CD4-positive, alpha-beta T cell treated with Interferon gamma for 1 hour (primary cell): Measurements from ENCODE around the gene SSC5D.

Experiments
- DNase-seq: peaks from one replicate; pipeline ENCODE4 v3.0.0-alpha.2; 2020

Gene SSC5D

DNA sequence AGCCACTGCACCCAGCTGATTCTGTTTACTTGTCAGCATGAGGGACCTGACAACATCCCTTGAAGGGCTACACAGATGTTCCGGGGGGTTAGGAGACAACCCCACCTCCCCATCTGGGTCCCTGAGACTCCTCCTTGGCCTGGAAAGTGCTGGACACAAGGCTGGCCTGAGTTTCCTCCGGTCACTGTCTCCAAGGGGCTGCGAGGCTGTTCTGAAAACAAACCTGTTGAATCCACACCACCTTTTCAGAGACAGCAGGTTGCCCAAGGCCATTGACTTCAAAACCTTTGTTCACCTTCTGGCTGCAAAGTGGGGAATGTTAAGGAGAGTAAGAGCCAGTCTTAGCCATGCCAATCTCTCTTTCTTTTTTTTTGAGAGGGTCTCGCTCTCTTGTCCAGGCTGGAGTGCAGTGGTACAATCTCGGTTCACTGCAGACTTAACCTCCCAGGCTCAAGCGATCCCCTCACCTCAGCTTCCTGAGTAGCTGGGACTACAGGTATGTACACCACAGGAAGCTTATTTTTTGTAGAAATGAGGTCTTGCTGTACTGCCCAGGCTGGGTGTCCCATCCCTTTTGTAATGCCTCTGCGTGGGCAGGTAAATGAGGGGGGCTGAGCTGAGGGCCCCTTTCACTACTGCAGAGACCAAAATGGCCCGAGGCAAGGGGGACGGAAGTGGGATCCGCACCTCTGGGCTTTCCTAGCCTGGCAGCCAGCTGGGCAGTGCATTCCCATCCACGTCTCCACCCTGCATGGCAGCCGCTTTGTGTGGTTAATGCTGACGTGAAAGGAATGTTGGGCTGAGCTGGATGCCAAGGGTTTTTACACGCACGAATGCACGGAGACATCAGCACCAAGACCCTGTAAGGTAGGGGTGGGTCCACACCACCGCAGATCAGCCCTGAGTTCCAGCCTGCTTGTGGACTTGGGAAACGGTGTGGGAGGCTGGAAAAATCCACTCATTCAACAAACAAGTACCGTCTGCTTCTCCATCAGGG, 13.7 kb upstream of the SSC5D start:
- no peak for DNase-seq

DNA sequence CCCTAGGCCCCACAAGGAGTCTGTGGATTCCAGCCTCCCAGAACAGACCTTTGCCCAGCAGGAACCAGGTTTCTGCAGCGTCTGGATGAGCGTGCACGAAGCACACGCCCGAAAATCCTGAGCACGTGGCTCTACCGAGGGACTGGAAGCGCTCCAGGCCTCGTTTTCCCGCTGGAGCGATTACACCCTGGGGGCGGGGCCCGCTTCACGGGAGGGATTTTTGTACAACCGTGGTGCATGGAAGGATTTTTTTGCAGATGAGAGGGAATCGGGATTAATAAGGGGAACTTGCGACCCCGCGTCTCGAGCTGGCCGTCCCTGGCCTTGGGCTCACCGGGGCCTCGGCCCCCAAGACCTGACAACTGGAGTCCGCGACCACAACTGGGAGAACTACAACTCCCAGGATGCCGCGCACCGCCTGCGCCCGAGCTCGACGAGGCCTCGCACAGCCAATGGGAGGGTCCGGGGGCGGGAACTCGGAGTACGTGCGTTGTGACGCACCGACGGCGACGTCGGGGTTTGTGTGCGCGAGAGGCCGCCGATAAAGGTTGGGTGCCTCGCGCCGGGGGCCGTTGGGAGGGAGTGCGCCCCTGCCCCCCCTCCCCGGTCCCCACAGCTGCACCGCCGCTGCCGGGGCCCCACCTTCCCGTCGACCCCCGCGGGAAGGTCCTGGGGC, 12.0 kb upstream of the SSC5D start, which contains the start of gene ZNF628:
ZNF628 (plus strand) TSS at position 518 of the 676 bp plus-strand sequence. CDS start 3,294 bp downstream, outside the sequence.
- DNase-seq: peak; percentile 98

DNA sequence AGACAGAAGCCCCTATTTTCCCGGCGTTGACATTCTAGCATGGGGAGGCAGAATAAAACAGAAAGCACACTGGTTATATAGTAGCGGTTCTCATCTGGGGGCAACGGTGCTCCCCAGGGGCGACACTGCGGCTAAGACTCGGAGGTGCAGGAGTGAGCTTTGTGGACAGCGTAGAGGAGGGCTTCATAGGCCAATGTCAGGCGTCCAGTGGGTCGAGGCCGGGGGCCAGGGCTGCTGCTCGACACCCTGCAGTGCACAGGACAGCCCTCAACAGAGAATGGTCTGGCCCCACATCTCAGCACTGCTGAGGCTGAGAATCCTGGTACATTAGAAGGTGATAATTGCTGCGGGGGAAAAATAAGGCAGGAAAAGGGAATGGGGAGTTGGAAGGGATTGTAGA, 10.3 kb upstream of the SSC5D start:
- DNase-seq: no peak

DNA sequence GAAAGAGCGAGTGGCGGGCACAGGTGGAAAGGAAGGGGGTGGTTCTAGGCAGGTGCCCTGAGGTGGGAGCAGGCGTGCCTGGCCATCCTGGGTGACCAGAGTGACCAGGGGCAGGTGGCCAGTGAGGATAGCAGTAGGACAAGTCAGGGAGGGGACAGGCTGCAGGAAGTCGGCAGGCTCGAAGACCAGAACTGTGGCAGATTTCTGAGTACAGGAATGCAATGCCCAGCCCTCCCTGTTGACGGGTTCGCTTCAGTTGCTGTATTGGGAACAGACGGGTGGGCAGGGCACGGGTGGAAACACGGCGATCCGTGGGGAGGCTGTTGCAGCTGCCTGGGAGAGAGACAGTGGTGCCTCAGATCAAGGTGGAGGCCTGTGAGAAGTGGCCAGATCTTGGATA, 9.9 kb upstream of the SSC5D start:
- DNase-seq: no peak

DNA sequence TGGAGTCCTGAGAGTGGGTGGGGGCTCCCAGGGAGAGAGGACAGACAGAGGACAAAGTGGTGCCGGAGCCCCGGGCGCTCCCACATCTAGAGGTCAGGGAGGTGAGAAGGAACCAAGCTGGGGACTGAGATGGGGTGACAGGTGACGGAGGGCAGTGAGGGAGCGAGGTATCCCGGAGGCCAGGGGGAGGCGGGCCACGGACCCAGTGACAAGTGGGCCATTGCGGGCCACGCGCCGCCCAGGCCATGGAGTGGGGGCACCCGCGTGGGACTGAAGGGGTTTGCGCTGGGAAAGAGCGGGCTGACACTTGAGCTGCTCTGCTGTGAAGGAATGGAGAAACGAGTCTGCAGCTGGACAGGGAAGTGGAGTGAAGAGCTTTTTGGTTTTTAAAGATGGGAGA, 9.2 kb upstream of the SSC5D start:
- DNase-seq: no peak

DNA sequence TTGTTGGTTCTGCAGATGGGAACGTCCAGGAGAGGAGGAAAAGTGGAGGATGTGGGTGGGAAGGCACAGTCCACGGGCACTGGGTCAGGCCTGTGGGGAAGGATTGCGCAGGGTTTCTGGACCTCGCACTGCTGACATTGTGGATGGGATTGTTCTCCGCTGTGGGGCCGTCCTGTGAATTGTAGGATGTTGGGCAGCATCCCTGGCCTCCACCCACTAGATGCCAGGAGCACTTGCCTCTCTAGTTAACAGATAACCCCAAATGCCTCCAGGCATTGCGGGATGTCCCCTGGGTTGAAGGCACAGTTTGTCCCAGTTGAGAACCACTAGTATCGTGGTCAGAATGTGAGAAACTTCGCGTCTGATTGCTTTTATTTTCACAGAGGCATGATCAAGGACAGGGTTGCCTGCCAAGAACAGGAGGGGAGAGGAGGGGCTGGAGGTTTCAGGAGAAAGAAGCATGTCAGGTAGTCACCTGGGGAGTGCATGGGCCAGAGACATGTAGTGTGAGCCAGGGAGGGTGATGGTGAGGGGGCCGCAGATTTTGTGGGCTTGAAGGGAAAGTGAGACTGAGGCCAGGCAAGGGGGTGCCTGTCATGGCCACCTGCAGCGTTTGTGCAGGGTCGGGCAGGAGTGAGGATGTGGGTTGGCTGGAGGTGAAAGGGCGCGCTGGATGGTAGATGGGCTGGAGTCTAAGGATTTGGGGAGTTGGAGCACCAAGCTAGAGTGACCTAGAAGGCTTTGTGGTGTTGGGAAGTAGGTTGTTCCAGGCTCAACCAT, 8.6 kb upstream of the SSC5D start:
- DNase-seq: no peak

DNA sequence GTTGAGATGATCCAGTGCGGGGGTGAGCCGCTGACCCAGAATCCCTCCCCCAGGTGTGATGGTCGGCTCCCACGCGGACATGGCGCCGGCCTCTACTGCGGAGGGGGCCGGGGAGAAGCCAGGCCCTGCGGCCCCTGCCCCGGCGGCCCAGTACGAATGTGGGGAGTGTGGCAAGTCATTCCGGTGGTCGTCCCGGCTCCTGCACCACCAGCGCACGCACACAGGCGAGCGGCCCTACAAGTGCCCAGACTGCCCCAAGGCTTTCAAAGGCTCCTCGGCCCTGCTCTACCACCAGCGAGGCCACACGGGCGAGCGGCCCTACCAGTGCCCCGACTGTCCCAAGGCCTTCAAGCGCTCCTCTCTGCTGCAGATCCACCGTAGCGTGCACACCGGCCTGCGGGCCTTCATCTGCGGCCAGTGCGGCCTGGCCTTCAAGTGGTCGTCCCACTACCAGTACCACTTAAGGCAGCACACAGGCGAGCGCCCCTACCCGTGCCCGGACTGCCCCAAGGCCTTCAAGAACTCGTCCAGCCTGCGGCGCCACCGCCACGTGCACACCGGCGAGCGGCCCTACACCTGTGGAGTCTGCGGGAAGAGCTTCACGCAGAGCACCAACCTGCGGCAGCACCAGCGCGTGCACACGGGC, 7.0 kb upstream of the SSC5D start:
- no peak for DNase-seq

DNA sequence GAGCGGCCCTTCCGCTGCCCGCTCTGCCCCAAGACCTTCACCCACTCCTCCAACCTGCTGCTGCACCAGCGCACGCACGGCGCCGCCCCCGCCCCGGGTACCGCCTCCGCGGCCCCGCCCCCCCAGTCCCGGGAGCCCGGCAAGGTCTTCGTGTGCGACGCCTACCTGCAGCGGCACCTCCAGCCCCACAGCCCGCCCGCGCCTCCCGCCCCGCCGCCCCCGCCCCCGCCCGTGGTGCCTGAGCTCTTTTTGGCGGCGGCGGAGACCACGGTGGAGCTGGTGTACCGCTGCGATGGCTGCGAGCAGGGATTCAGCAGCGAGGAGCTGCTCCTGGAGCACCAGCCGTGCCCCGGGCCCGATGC, 6.5 kb upstream of the SSC5D start:
- no peak for DNase-seq

DNA sequence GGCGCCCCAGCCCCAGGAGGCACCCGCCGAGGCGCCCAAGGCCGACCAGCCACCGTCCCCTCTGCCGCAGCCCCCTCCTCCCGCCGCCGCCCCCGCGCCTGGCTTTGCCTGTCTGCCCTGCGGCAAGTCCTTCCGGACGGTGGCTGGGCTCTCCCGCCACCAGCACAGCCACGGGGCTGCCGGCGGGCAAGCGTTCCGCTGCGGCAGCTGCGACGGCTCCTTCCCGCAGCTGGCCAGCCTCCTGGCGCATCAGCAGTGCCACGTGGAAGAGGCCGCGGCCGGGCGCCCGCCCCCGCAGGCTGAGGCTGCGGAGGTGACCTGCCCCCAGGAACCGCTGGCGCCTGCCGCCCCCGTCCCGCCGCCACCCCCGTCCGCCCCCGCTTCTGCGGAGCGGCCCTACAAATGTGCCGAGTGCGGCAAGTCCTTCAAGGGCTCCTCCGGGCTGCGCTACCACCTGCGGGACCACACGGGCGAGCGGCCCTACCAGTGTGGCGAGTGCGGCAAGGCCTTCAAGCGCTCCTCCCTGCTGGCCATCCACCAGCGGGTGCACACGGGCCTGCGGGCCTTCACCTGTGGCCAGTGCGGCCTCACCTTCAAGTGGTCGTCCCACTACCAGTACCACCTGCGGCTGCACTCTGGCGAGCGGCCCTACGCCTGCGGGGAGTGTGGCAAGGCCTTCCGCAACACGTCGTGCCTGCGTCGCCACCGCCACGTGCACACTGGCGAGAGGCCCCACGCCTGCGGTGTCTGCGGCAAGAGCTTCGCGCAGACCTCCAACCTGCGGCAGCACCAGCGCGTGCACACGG, 5.9 kb upstream of the SSC5D start:
- DNase-seq: no peak

DNA sequence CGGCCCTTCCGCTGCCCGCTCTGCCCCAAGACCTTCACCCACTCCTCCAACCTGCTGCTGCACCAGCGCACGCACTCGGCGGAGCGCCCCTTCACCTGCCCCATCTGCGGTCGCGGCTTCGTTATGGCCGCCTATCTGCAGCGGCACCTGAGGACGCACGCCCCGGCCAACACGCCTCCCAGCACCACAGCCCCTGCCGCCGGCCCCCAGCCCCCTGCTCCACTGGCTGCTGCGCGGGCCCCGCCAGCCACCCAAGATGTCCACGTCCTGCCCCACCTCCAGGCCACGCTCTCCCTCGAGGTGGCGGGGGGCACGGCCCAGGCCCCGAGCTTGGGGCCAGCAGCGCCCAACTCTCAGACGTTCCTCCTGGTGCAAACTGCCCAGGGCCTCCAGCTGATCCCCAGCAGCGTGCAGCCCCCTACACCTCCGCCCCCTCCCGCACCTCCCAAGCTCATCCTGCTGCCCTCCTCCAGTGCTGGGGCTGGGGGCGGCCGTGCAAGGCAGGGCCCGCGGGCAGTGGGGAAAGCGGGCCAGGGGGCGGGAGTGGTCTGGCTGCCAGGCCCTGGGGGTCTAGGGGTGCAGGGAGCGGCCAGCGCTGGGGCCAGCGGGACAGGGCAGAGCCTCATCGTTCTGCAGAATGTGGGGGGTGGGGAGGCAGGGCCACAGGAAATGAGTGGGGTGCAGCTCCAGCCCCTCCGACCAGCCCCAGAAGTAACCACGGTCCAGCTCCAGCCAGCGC, 5.1 kb upstream of the SSC5D start:
- no peak for DNase-seq

DNA sequence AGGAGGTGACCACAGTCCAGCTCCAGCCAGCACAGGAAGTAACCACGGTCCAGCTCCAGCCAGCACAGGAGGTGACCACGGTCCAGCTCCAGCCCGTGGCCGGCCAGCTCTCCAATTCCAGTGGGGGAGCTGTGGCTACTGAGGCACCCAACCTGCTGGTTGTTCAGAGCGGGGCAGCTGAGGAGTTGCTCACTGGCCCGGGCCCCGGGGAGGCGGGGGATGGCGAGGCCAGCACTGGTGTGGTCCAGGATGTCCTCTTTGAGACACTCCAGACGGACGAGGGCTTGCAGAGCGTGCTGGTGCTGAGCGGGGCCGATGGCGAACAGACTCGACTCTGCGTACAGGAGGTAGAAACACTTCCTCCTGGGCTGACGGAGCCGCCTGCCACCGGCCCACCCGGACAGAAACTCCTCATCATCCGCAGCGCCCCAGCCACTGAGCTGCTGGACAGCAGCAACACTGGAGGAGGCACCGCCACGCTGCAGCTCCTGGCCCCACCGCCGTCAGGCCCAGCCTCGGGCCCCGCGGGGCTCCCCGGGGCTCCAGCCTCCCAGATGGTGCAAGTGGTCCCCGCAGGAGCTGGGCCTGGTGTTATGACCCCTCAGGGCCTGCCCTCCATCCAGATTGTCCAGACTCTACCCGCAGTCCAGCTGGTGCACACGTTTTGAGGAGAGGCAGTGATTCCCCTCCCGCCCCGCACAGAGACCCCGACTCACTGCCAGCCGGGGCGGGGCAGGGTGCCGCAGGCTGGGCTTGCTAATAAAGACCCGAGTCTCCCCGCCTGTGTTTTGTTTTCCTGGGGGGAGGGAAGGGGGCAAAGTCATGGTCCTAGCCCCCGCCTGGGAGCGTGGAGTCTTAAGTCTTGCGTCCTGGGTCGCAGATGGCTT, 4.3 kb upstream of the SSC5D start:
- DNase-seq: no peak

DNA sequence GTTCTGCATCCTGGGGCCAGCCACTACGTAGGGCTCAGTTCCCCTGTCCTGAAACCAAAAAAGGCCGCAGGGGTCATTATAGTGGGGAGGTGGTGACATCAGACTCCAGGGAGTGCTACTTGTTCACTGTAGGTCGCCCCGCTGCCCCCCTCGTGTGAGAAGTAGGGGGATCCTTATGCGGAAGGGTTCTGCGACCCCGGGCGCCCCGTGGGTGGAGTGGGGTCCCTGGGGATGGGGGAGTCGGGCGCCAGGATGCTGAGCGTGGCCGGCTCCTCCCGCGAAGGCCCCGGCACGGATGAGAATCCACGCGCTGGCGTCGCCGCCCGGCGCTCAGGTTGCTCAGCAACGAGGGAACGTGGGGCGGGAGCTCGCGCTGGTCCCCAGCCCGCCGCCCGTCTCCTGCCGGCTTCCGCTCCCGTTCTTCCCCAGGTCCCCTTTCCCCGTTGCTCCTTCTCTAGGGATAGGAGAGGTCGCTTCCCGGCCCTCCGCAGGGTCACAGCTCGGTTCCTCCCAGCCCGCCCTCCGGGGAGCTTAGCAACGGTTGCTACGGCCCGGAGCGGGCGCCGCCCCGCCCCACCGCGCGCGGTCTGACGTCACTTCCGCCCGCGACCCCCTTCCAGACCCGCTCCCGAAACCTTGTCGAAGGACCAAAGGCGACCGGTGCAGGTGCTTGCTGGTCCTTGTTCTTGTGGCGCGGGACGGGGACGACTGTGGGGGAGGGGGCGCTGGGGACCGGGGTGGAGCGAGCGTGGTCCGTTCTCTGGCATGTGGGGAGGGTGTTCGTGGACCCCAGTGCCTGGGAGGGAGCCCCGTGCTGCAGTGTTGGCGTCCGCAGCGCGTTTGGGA, 3.4 kb upstream of the SSC5D start, which contains the start of gene NAT14:
NAT14 (plus strand) TSS at position 596 of the 846 bp plus-strand sequence. CDS start 521 bp downstream, outside the sequence.
- peak; percentile 72 for DNase-seq

DNA sequence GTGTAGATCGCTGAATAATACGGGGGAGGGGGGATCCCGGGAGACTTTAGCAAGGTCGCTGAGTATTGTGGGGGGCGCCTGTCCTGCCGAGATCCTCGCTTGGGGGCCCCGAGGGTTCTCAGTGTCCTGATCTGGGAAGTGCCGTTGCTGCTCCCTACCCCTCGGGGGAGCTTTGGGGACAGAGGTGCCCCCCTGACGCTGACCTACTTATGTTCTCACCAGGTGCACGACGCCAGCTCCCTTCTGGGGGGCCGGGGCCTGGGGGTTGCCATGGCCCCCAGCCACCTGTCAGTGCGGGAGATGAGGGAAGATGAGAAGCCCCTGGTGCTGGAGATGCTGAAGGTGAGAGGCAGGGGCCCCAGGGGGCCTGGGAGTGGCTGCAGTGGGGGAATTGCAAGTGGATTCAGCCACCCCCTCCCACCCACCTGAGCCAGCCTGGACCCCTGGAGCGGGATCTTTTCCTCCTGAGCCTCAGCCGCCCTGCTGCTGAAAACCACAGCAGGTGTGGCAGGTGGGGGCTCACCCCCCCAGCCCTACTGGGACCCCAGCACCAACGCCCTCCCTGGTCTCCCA, 2.7 kb upstream of the SSC5D start:
- no peak for DNase-seq

DNA sequence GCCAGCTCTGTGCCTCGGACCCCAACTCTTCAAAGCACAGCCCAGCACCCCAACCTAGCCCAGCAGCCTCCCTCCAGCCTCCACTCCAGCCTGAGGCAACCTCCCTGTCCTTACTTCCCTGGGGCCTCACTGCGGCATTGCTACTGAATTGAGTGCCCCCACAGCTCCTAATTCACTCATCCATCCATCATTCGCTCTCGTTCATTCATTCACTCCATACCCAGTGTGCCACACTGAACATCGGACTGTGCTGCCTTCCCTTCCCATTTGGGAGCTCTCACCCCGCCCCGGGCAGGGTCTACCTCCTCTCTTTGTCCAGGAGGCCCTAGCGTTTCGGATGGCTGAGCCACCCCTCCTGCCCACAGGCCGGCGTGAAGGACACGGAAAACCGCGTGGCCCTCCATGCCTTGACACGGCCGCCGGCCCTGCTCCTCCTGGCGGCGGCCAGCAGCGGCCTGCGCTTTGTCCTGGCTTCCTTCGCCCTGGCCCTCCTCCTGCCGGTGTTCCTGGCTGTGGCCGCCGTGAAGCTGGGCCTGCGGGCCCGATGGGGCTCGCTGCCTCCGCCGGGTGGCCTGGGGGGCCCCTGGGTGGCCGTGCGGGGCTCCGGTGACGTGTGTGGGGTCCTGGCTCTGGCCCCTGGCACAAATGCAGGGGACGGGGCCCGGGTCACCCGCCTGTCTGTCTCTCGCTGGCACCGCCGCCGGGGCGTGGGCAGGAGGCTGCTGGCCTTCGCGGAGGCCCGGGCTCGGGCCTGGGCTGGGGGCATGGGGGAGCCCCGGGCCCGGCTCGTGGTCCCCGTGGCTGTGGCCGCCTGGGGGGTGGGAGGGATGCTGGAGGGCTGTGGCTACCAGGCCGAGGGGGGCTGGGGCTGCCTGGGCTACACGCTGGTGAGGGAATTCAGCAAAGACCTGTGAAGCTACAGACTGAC, 1.9 kb upstream of the SSC5D start:
- DNase-seq: no peak

DNA sequence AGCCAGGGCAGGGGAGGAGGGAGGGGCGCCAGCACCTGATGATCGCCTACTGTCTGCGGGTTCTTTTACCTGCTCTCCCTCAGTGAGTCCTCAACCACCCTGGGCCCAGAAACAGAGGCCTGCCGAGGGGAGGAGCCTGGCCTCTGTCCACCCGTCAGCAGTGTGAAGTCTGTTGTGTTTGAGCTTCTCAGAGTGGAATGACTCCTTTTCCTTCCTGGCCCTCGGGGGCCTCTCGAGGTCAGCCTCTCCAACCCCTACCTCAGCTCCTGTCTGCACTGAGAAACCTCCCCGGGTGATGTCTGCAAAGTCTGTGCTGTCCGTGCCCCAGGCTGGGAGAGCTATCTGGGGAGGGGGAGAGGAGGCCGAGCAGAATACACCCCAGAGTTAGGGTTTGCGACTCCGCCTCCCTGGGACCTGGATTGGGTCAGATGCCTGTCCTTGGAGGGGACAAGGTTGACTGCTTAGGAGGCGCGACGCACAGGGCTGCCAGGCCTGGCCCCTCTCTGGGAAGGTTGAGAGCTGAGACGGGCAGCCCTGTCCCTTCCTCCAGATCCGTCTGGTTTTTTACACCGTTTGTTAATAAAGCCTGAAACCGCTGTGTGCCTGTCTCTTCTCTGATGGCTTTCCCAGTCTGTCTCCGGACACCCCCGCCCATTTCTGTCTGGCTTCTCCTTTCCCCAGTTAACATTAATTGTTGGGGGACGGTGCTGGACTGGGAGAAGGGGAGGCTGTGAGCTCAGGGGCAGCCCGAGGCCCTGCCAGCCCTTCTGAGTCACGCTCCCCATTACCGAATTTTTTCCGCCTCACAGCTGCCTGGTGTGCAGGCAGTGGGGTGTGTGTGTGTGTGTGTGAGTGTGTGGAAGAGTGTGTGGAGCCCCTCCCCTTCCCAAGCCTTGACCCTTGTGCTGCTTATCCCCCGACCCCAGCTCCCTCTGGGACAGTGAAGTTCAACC, 989 bp upstream of the SSC5D start:
- DNase-seq: no peak
